CD4-positive, alpha-beta T cell (primary cell): ENCODE results near the gene RMDN2. TPM values are rescaled to one million over a fixed set of nuclear protein-coding genes. Genes with fewer than 3 reads are reported as not detected.
"Not testable (repeated sequence)": the region's sequence is repeated elsewhere in the genome, so short reads cannot be mapped to it uniquely, and the experiment has no call there.

ENCODE experiments used
- ATAC-seq: fragments of 200-7000 bp; cut with Tn5 transposase; one replicate; pipeline ENCODE4 v1.10.0; 2022; ENCODE audit warnings: mild to moderate bottlenecking; ENCODE audit not compliant: poor library complexity
- CTCF ChIA-PET: fragments of 350-600 bp; sonication (Branson Sonifier 250); formaldehyde crosslinking; loops from one replicate; lab custom pipeline; 2021; ENCODE audit warnings: antibody characterized with exemption, inconsistent platforms; lab: Charles Lee
- POLR2A ChIA-PET: fragments of 350-600 bp; sonication (Branson Sonifier 250); formaldehyde crosslinking; loops from one replicate; lab custom pipeline; 2021; ENCODE audit warnings: antibody characterized with exemption, inconsistent platforms; lab: Charles Lee
- DNase-seq, 14 experiments: peaks; one replicate each; pipeline ENCODE4 v3.0.0-alpha.2; 2013 to 2020; ENCODE audit warnings: mixed read lengths in 2 of 14
- H3K27ac ChIP-seq, 2 donors: one replicate each; pipeline versions ENCODE4 v1.5.1 to v1.7.0; 2013; ENCODE audit warnings: low read length in 2 of 2, low read depth in 1 of 2, mild to moderate bottlenecking in 1 of 2
- H3K27me3 ChIP-seq, 2 experiments: 1 replicate in 1 of 2; 2 replicates in 1 of 2; pipeline versions ENCODE4 v1.6.1 to v1.7.0; 2013; ENCODE audit warnings: low read length in 2 of 2, control low read depth in 1 of 2, mild to moderate bottlenecking in 1 of 2, moderate library complexity in 1 of 2; ENCODE audit not compliant: insufficient read depth in 2 of 2, control insufficient read depth in 1 of 2
- H3K36me3 ChIP-seq: one replicate; pipeline ENCODE4 v1.6.1; 2013; ENCODE audit warnings: low read length, control low read depth; ENCODE audit not compliant: insufficient read depth
- H3K4me1 ChIP-seq: one replicate; pipeline ENCODE4 v1.6.1; 2013; ENCODE audit warnings: low read length, control low read depth; ENCODE audit not compliant: insufficient read depth
- H3K4me3 ChIP-seq: one replicate; pipeline ENCODE4 v1.5.1; 2013; ENCODE audit warnings: mild to moderate bottlenecking, low read length, moderate library complexity
- H3K9me3 ChIP-seq, 2 experiments: 1 replicate in 1 of 2; 2 replicates in 1 of 2; pipeline versions ENCODE4 v1.6.1 to v1.7.0; 2013; ENCODE audit warnings: low read length in 2 of 2, mild to moderate bottlenecking in 2 of 2, control low read depth in 1 of 2, moderate library complexity in 1 of 2; ENCODE audit not compliant: control insufficient read depth in 1 of 2, insufficient read depth in 1 of 2
- H3K27ac Mint-ChIP-seq: one replicate; pipeline ENCODE4 v1.8.0; 2020; ENCODE audit warnings: mixed read lengths
- H3K27me3 Mint-ChIP-seq: one replicate; pipeline ENCODE4 v1.8.0; 2021; ENCODE audit warnings: mixed read lengths
- H3K36me3 Mint-ChIP-seq: one replicate; pipeline ENCODE4 v1.8.0; 2021; ENCODE audit warnings: low read depth, mixed read lengths
- H3K4me1 Mint-ChIP-seq: one replicate; pipeline ENCODE4 v1.8.0; 2021; ENCODE audit warnings: low read depth, mixed read lengths
- H3K4me3 Mint-ChIP-seq: one replicate; pipeline ENCODE4 v1.8.0; 2020; ENCODE audit warnings: mild to moderate bottlenecking, mixed read lengths
- H3K9me3 Mint-ChIP-seq: one replicate; pipeline ENCODE4 v1.8.0; 2020; ENCODE audit warnings: mixed read lengths
- intact Hi-C, 2 experiments: fragments of 100-400 bp; cut with DNase I in 1 of 2; cut with micrococcal nuclease in 1 of 2; formaldehyde crosslinking; loops; one replicate each; pipeline versions ENCODE4 v1.15.1 to v1.9.0; 2023 to 2025; cut with DNase I, micrococcal nuclease
- total RNA-seq, 174 experiments: library from RNA in 2 of 174; stranded (reverse) in 2 of 174; gene quantifications; one replicate each; pipeline ENCODE4 v1.2.3 and lab custom pipeline; 2021 to 2026
- TF ChIP-seq, protein P1 (sequence below): fragments of 200-600 bp; IDR thresholded peaks from one replicate; pipeline ENCODE4 v1.8.0; 2022; ENCODE audit warnings: antibody characterized with exemption, mild to moderate bottlenecking

Gene RMDN2
- total RNA-seq, 2 experiments from 2014 or later: 2.4 to 3.3 TPM

DNA sequence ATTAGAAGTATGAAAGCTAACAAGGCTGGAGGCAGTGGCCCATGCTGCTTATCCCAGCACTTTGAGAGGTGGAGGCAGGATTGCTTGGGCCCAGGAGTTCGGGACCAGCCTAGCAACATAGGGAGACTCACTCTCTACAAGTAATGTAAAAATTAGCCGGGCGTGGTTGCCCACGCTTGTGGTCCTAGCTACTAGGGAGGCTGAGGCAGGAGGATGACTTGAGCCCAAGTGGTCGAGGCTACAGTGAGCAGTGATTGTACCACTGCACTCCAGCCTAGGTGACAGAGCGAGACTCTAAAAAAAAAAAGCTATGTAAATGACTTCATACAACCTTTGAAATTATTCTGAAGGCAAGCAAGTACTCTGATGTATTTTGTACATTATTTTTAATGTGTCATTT, 1.5 kb downstream of the RMDN2 start:
- H3K27me3 Mint-ChIP-seq: no peaks in the 10 kb centered on the region
- Histone ChIP-seq H3K9me3 (no peaks in the 10 kb centered on the region), H3K27me3 (no peaks in the 10 kb centered on the region), H3K27ac (no peak overlapping the region), H3K4me1 (peaks cover 6% of the 10 kb centered on the region), H3K4me3 (no peak overlapping the region), H3K36me3 (no peaks in the 10 kb centered on the region)
- no peak for DNase-seq
- ChIA-PET POLR2A (interaction anchor here (0.6 kb wide), 1 partner anchor 56 kb away, joined by 3 read pairs; no protein-coding TSS in a partner anchor), CTCF (no interaction called here)
- no peak overlapping the region for H3K27ac Mint-ChIP-seq
- intact Hi-C loops: loop anchor here in 1 of 2 experiments (10.0 kb wide), 2 partner anchors 458 to 828 kb away; partner anchors contain the start of gene SRSF7
- no peaks in the 10 kb centered on the region for H3K9me3 Mint-ChIP-seq
- H3K4me3 Mint-ChIP-seq: peak overlapping the region; percentile 61
- H3K4me1 Mint-ChIP-seq: peaks cover 42% of the 10 kb centered on the region
- peaks cover 5% of the 10 kb centered on the region for H3K36me3 Mint-ChIP-seq
- ATAC-seq: no peak
- TF ChIP-seq, protein P1, sequence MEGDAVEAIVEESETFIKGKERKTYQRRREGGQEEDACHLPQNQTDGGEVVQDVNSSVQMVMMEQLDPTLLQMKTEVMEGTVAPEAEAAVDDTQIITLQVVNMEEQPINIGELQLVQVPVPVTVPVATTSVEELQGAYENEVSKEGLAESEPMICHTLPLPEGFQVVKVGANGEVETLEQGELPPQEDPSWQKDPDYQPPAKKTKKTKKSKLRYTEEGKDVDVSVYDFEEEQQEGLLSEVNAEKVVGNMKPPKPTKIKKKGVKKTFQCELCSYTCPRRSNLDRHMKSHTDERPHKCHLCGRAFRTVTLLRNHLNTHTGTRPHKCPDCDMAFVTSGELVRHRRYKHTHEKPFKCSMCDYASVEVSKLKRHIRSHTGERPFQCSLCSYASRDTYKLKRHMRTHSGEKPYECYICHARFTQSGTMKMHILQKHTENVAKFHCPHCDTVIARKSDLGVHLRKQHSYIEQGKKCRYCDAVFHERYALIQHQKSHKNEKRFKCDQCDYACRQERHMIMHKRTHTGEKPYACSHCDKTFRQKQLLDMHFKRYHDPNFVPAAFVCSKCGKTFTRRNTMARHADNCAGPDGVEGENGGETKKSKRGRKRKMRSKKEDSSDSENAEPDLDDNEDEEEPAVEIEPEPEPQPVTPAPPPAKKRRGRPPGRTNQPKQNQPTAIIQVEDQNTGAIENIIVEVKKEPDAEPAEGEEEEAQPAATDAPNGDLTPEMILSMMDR: no peak

DNA sequence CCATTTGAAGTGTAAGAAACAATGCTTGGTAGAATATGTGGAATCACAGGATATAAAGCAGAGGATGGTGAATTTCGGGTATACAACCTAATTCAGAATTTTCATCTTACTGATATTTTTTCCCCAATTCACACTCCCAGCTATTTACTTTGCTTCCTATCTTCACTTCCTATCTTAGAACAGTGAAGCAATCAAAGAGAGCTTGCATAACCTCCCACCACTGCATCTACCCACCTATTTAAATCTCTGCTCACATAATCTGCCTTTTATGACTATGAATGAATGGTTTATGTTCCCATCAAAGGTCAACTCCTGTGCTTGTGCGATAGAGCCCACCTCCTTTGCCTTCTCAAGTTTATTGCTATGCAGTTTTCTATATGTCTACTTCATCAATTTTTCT, 3.3 kb downstream of the RMDN2 start:
- TF ChIP-seq, protein P1: no peak
- intact Hi-C loops: loop anchor here in 1 of 2 experiments (10.0 kb wide), 2 partner anchors 456 to 826 kb away; partner anchors contain the start of gene SRSF7
- H3K27ac ChIP-seq: no peak overlapping the region
- Mint-ChIP-seq H3K9me3 (no peaks in the 10 kb centered on the region), H3K4me3 (no peak overlapping the region), H3K27me3 (no peaks in the 10 kb centered on the region), H3K4me1 (peaks cover 36% of the 10 kb centered on the region), H3K27ac (peak overlapping the region; percentile 22), H3K36me3 (peaks cover 5% of the 10 kb centered on the region)
- ATAC-seq (no peak), DNase-seq (no peak)
- no peaks in the 10 kb centered on the region for H3K9me3 ChIP-seq
- no peaks in the 10 kb centered on the region for H3K27me3 ChIP-seq
- H3K4me1 ChIP-seq: peaks cover 6% of the 10 kb centered on the region
- CTCF ChIA-PET: no interaction called here
- no peak overlapping the region for H3K4me3 ChIP-seq
- no peaks in the 10 kb centered on the region for H3K36me3 ChIP-seq
- POLR2A ChIA-PET: no interaction called here

DNA sequence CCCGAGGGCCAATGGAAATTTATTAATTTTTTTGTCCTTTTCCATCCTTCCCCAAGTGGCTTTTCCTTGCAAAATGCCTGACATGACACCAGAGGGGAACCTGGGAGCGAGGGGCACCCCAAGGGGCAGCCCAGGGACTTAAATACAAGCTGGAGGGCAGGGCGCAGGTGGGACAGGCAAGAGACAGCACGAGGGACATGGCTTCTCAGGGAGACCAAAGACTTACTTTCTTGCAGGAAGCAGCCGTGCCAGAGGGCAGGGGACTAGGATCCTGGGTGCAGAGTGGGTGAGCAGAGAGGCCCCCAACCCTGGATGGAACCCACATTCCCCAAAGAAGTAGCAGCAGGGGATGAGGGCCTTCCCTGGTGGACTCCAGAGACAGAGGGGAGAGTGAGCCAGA, 5.3 kb downstream of the RMDN2 start:
- CTCF ChIA-PET, H3K4me3 ChIP-seq, H3K36me3 Mint-ChIP-seq, H3K4me1 ChIP-seq, H3K27me3 ChIP-seq, H3K4me3 Mint-ChIP-seq, H3K27ac Mint-ChIP-seq, H3K9me3 Mint-ChIP-seq, H3K27ac ChIP-seq, H3K36me3 ChIP-seq, H3K9me3 ChIP-seq, intact Hi-C loops, DNase-seq, ATAC-seq, H3K27me3 Mint-ChIP-seq, POLR2A ChIA-PET: not testable (repeated sequence)
- H3K4me1 Mint-ChIP-seq: peaks cover 44% of the 10 kb centered on the region

DNA sequence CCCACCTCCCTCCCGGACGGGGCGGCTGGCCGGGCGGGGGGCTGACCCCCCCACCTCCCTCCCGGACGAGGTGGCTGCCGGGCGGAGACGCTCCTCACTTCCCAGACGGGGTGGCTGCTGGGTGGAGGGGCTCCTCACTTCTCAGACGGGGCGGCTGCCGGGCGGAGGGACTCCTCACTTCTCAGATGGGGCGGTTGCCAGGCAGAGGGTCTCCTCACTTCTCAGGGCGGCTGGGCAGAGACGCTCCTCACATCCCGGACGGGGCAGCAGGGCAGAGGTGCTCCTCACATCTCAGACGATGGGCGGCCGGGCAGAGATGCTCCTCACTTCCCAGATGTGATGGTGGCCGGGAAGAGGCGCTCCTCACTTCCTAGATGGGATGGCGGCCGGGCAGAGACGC, 7.8 kb downstream of the RMDN2 start:
- ATAC-seq, H3K27ac Mint-ChIP-seq, DNase-seq, H3K9me3 Mint-ChIP-seq, H3K4me3 ChIP-seq, H3K4me1 ChIP-seq, H3K4me3 Mint-ChIP-seq, H3K36me3 ChIP-seq, H3K27me3 Mint-ChIP-seq, H3K9me3 ChIP-seq, intact Hi-C loops, H3K36me3 Mint-ChIP-seq, POLR2A ChIA-PET, H3K27me3 ChIP-seq, CTCF ChIA-PET, H3K27ac ChIP-seq: not testable (repeated sequence)
- peaks cover 60% of the 10 kb centered on the region for H3K4me1 Mint-ChIP-seq
